Measurements from ENCODE around the gene SCN2A. TPM values are rescaled to one million over a fixed set of nuclear protein-coding genes. Genes with fewer than 3 reads are reported as not detected.

Gene SCN2A
- total and polyA plus RNA-seq, 2 donors (not counting 3 experiments of a cell fraction or from before 2014, with no cell fraction given), result not detected

- no peak for DNase-seq (ENCODE audit: low read depth, low spot score)
- ChIA-PET CTCF (interaction anchor here (0.9 to 1.9 kb wide), 2 partner anchors 13 to 439 kb away, joined by 3 to 5 read pairs; no protein-coding TSS in a partner anchor), POLR2A (no interaction called here)
- H3K4me3 ChIP-seq (replicated peaks in 1 of 3; ENCODE audit: insufficient read depth in 1 of 3, low read depth in 1 of 3, low read length in 3 of 3), result no peak overlapping the region
- dilution Hi-C loops (cut with MboI; ENCODE audit: extremely low pct_ligation_motif_present, low sequenced_read_pairs) (no loop called here), intact Hi-C loops (cut with micrococcal nuclease) (no loop called here)
- no peaks in the 10 kb centered on the region for H3K9me3 ChIP-seq (replicated peaks; ENCODE audit: control insufficient read depth, insufficient read depth, low read length)
- H3K9ac ChIP-seq (replicated peaks; ENCODE audit: extremely low read depth, insufficient read depth, low read length), result no peak overlapping the region
- no peak overlapping the region for H2AFZ ChIP-seq (ENCODE audit: low read depth, low read length)
- no peaks in the 10 kb centered on the region for H3K79me2 ChIP-seq (ENCODE audit: control insufficient read depth, insufficient read depth, low read length)
- no peak for FAIRE-seq
- no peaks in the 10 kb centered on the region for H4K20me1 ChIP-seq (replicated peaks; ENCODE audit: control insufficient read depth, extremely low read depth, insufficient read depth, low read length)
- no peaks in the 10 kb centered on the region for H3K9me1 ChIP-seq (replicated peaks; ENCODE audit: control insufficient read depth, extremely low read depth, insufficient read depth, low read length)
- no peak overlapping the region for H3K4me2 ChIP-seq (ENCODE audit: insufficient read depth, low read length)
- no TSS peak for BruUV-seq (replicated peaks)
- H3K4me1 ChIP-seq (ENCODE audit: control insufficient read depth, extremely low read depth, insufficient read depth, low read length), result no peaks in the 10 kb centered on the region
- H3K27me3 ChIP-seq (ENCODE audit: control insufficient read depth in 2 of 2, insufficient read depth in 2 of 2, low read length in 2 of 2), result no peaks in the 10 kb centered on the region
- H3K36me3 ChIP-seq (ENCODE audit: control insufficient read depth in 2 of 2, extremely low read depth in 1 of 2, insufficient read depth in 2 of 2, low read length in 2 of 2), result no peaks in the 10 kb centered on the region
- TF ChIP-seq POLR2A (IDR thresholded peaks at IDR 0.05; ENCODE audit: low read depth, low read length), result no peak
- TF ChIP-seq MYC (IDR thresholded peaks at IDR 0.05; ENCODE audit: low read depth, low read length), result no peak
- H3K27ac ChIP-seq (ENCODE audit: insufficient read depth, low read depth, low read length), result no peak overlapping the region
These were observed 196.4 kb downstream of the SCN2A start for GRCh38 chr2:165435611-165436010.

- FAIRE-seq (no peak), DNase-seq (ENCODE audit: low read depth, low spot score) (no peak)
- H3K4me3 ChIP-seq (replicated peaks in 1 of 3; ENCODE audit: insufficient read depth in 1 of 3, low read depth in 1 of 3, low read length in 3 of 3), result no peak overlapping the region
- POLR2A ChIA-PET, result no interaction called here
- H3K27me3 ChIP-seq (ENCODE audit: control insufficient read depth in 2 of 2, insufficient read depth in 2 of 2, low read length in 2 of 2), result no peaks in the 10 kb centered on the region
- no peaks in the 10 kb centered on the region for H3K9me1 ChIP-seq (replicated peaks; ENCODE audit: control insufficient read depth, extremely low read depth, insufficient read depth, low read length)
- no peak overlapping the region for H3K9ac ChIP-seq (replicated peaks; ENCODE audit: extremely low read depth, insufficient read depth, low read length)
- BruUV-seq (replicated peaks), result no TSS peak
- H3K4me2 ChIP-seq (ENCODE audit: insufficient read depth, low read length), result no peak overlapping the region
- no peak overlapping the region for H2AFZ ChIP-seq (ENCODE audit: low read depth, low read length)
- no peaks in the 10 kb centered on the region for H4K20me1 ChIP-seq (replicated peaks; ENCODE audit: control insufficient read depth, extremely low read depth, insufficient read depth, low read length)
- H3K9me3 ChIP-seq (replicated peaks; ENCODE audit: control insufficient read depth, insufficient read depth, low read length), result no peaks in the 10 kb centered on the region
- no peak overlapping the region for H3K27ac ChIP-seq (ENCODE audit: insufficient read depth, low read depth, low read length)
- dilution Hi-C loops (cut with MboI; ENCODE audit: extremely low pct_ligation_motif_present, low sequenced_read_pairs) (no loop called here), intact Hi-C loops (cut with micrococcal nuclease) (no loop called here)
- CTCF ChIA-PET, result interaction anchor here (1.0 to 1.9 kb wide), 4 partner anchors 12 to 438 kb away, joined by 3 to 5 read pairs (median 4); no protein-coding TSS in a partner anchor
- H3K36me3 ChIP-seq (ENCODE audit: control insufficient read depth in 2 of 2, extremely low read depth in 1 of 2, insufficient read depth in 2 of 2, low read length in 2 of 2), result no peaks in the 10 kb centered on the region
- no peaks in the 10 kb centered on the region for H3K4me1 ChIP-seq (ENCODE audit: control insufficient read depth, extremely low read depth, insufficient read depth, low read length)
- TF ChIP-seq JUN (IDR thresholded peaks at IDR 0.05; ENCODE audit: borderline replicate concordance, insufficient read depth, insufficient read length, low read depth) (no peak), POLR2A (IDR thresholded peaks at IDR 0.05; ENCODE audit: low read depth, low read length) (no peak), POLR2AphosphoS5 (IDR thresholded peaks at IDR 0.05; ENCODE audit: insufficient read depth, low read depth, low read length) (no peak), MYC (IDR thresholded peaks at IDR 0.05; ENCODE audit: low read depth, low read length) (no peak), FOS (IDR thresholded peaks at IDR 0.05; ENCODE audit: borderline replicate concordance, insufficient read depth, low read length) (no peak), GATA2 (IDR thresholded peaks at IDR 0.05; ENCODE audit: insufficient read depth, insufficient read length, low read depth, low read length) (no peak), CTCF (IDR thresholded peaks at IDR 0.05; ENCODE audit: extremely low read depth in 1 of 2, insufficient read depth in 1 of 2, low read depth in 1 of 2, low read length in 2 of 2) (no peak), EZH2 (IDR thresholded peaks at IDR 0.05; ENCODE audit: borderline replicate concordance, low read depth, low read length, severe bottlenecking) (no peak), MAX (IDR thresholded peaks at IDR 0.05; ENCODE audit: insufficient read depth, insufficient read length) (no peak)
- H3K79me2 ChIP-seq (ENCODE audit: control insufficient read depth, insufficient read depth, low read length), result no peaks in the 10 kb centered on the region
These were observed 197.3 kb downstream of the SCN2A start for GRCh38 chr2:165436559-165436958.
